ENCODE measurements around the gene IFRD2.

Gene IFRD2

GRCh38 chr3:50334339-50335075 lies 42.3 kb upstream of the IFRD2 start:
- Histone ChIP-seq H3K4me1 (ENCODE audit: control insufficient read depth, insufficient read depth, low read length) (peaks cover 46% of the 10 kb centered on the region), H3K9ac (ENCODE audit: low read length in 2 of 2) (peak overlapping the region; percentile 36 to 42), H3K4me3 (ENCODE audit: low read length in 2 of 2) (no peak overlapping the region)

GRCh38 chr3:50333744-50334328 lies 41.6 kb upstream of the IFRD2 start:
- no peaks in the 10 kb centered on the region for H3K9me3 ChIP-seq (ENCODE audit: control insufficient read depth in 2 of 2, low read length in 2 of 2)
- peak overlapping the region; percentile 64 for H3K27ac ChIP-seq (ENCODE audit: low read length)
- no peaks in the 10 kb centered on the region for H3K27me3 ChIP-seq (ENCODE audit: control insufficient read depth in 1 of 2, insufficient read depth in 2 of 2, low read length in 2 of 2)
- H3K36me3 ChIP-seq (ENCODE audit: control insufficient read depth in 2 of 2, insufficient read depth in 2 of 2, low read length in 2 of 2) = peaks cover 30 to 32% of the 10 kb centered on the region in 2 donors
- H3K4me1 ChIP-seq (ENCODE audit: control insufficient read depth, insufficient read depth, low read length) = peaks cover 45% of the 10 kb centered on the region
- peak overlapping the region in 1 of 2 donors; percentile 35 for H3K4me3 ChIP-seq (ENCODE audit: low read length in 2 of 2)
- peak overlapping the region; percentile 29 to 42 for H3K9ac ChIP-seq (ENCODE audit: low read length in 2 of 2)

More at GRCh38 chr3:50334339-50335075, 42.3 kb upstream of the IFRD2 start:
- no peaks in the 10 kb centered on the region for H3K27me3 ChIP-seq (ENCODE audit: control insufficient read depth in 1 of 2, insufficient read depth in 2 of 2, low read length in 2 of 2)
- H3K27ac ChIP-seq (ENCODE audit: low read length) = peak overlapping the region; percentile 64
- H3K36me3 ChIP-seq (ENCODE audit: control insufficient read depth in 2 of 2, insufficient read depth in 2 of 2, low read length in 2 of 2) = peaks cover 29% of the 10 kb centered on the region in 2 donors
- H3K9me3 ChIP-seq (ENCODE audit: control insufficient read depth in 2 of 2, low read length in 2 of 2) = no peaks in the 10 kb centered on the region

DNA sequence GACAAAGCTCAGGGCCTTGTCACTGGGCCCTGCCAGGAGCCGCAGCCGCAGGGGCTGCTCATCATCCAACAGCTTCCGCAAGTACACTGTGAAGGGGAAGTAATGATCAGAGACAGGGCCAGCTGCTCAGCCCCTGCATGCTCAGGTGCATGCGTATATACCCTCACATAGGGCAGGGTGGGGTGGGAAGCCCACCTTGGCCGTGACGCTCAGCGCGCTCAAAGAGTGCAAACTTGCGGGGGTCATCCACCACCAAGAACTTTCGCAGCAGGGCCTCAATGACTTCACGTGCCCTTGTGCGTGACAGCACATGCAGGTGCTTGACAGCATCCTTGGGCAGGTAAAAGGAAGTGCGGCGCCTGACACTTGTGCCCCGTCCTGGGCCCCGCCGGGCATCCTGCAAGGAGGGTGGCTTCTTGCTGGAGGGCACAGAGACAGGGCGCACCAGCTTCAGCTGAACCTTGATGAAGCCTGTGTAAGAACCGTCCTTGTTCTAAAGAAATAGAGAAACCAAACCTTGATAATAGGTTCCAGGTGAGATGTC lies 39.2 kb upstream of the IFRD2 start:
- Histone ChIP-seq H3K27me3 (ENCODE audit: control insufficient read depth in 1 of 2, insufficient read depth in 2 of 2, low read length in 2 of 2) (no peaks in the 10 kb centered on the region), H3K36me3 (ENCODE audit: control insufficient read depth in 2 of 2, insufficient read depth in 2 of 2, low read length in 2 of 2) (peaks cover 30 to 32% of the 10 kb centered on the region in 2 donors), H3K4me1 (ENCODE audit: control insufficient read depth, insufficient read depth, low read length) (peaks cover 45% of the 10 kb centered on the region), H3K4me3 (ENCODE audit: low read length in 2 of 2) (no peak overlapping the region), H3K9me3 (ENCODE audit: control insufficient read depth in 2 of 2, low read length in 2 of 2) (no peaks in the 10 kb centered on the region), H3K9ac (ENCODE audit: low read length in 2 of 2) (no peak overlapping the region), H3K27ac (ENCODE audit: low read length) (no peak overlapping the region)

- H3K4me1 ChIP-seq (ENCODE audit: control insufficient read depth, insufficient read depth, low read length) = peaks cover 34% of the 10 kb centered on the region
- H3K9ac ChIP-seq (ENCODE audit: low read length in 2 of 2) = no peak overlapping the region
- no peaks in the 10 kb centered on the region for H3K9me3 ChIP-seq (ENCODE audit: control insufficient read depth in 2 of 2, low read length in 2 of 2)
- H3K27ac ChIP-seq (ENCODE audit: low read length) = no peak overlapping the region
- no peaks in the 10 kb centered on the region for H3K27me3 ChIP-seq (ENCODE audit: control insufficient read depth in 1 of 2, insufficient read depth in 2 of 2, low read length in 2 of 2)
- peaks cover 39 to 41% of the 10 kb centered on the region in 2 donors for H3K36me3 ChIP-seq (ENCODE audit: control insufficient read depth in 2 of 2, insufficient read depth in 2 of 2, low read length in 2 of 2)
- H3K4me3 ChIP-seq (ENCODE audit: low read length in 2 of 2) = no peak overlapping the region
These were observed 38.1 kb upstream of the IFRD2 start for GRCh38 chr3:50330330-50330729.

GRCh38 chr3:50327943-50328691 lies 35.9 kb upstream of the IFRD2 start, which contains the start of gene TUSC2:
Gene TUSC2, minus strand, starts transcription at chr3:50328223. Its CDS starts 124 bp downstream, at chr3:50328099.
- Histone ChIP-seq H3K9ac (ENCODE audit: low read length in 2 of 2) (peak within 1 kb of the TSS; percentile 90 to 93), H3K4me3 (ENCODE audit: low read length in 2 of 2) (peak within 1 kb of the TSS; percentile 90 to 92), H3K27me3 (ENCODE audit: control insufficient read depth in 1 of 2, insufficient read depth in 2 of 2, low read length in 2 of 2) (no peaks in the 10 kb centered on the region), H3K36me3 (ENCODE audit: control insufficient read depth in 2 of 2, insufficient read depth in 2 of 2, low read length in 2 of 2) (peaks cover 36 to 38% of the 10 kb centered on the region in 2 donors), H3K9me3 (ENCODE audit: control insufficient read depth in 2 of 2, low read length in 2 of 2) (no peaks in the 10 kb centered on the region), H3K27ac (ENCODE audit: low read length) (peak within 1 kb of the TSS; percentile 81), H3K4me1 (ENCODE audit: control insufficient read depth, insufficient read depth, low read length) (peaks cover 29% of the 10 kb centered on the region)

DNA sequence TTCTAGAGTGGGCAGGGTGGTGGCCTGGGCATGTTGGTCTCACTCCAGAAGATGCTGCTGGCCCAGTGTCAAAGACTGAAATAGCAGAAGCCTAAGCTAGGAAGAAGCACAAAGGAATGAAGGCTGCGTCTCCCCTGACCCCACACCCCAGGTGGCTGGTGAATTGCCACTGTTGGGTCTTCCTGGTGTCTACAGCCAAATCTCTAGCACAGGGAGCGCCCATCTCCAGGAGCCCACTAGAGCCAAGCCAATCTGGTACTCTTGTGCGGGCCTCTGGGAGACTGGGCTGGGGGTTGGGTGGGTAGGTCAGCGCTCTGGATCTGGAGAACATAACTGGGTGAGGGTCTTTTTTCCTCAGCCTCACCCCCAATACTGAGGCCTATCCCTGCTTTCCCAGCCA lies 34.9 kb upstream of the IFRD2 start:
- H3K36me3 ChIP-seq (ENCODE audit: control insufficient read depth in 2 of 2, insufficient read depth in 2 of 2, low read length in 2 of 2) = peaks cover 34 to 36% of the 10 kb centered on the region in 2 donors
- H3K4me3 ChIP-seq (ENCODE audit: low read length in 2 of 2) = peak overlapping the region; percentile 90 to 92
- no peaks in the 10 kb centered on the region for H3K9me3 ChIP-seq (ENCODE audit: control insufficient read depth in 2 of 2, low read length in 2 of 2)
- H3K4me1 ChIP-seq (ENCODE audit: control insufficient read depth, insufficient read depth, low read length) = peaks cover 36% of the 10 kb centered on the region
- peak overlapping the region; percentile 90 to 93 for H3K9ac ChIP-seq (ENCODE audit: low read length in 2 of 2)
- peak overlapping the region; percentile 81 for H3K27ac ChIP-seq (ENCODE audit: low read length)
- no peaks in the 10 kb centered on the region for H3K27me3 ChIP-seq (ENCODE audit: control insufficient read depth in 1 of 2, insufficient read depth in 2 of 2, low read length in 2 of 2)

- no peak overlapping the region for H3K4me3 ChIP-seq (ENCODE audit: low read length in 2 of 2)
- H3K9me3 ChIP-seq (ENCODE audit: control insufficient read depth in 2 of 2, low read length in 2 of 2) = no peaks in the 10 kb centered on the region
- H3K27me3 ChIP-seq (ENCODE audit: control insufficient read depth in 1 of 2, insufficient read depth in 2 of 2, low read length in 2 of 2) = no peaks in the 10 kb centered on the region
- H3K9ac ChIP-seq (ENCODE audit: low read length in 2 of 2) = no peak overlapping the region
- H3K4me1 ChIP-seq (ENCODE audit: control insufficient read depth, insufficient read depth, low read length) = peaks cover 38% of the 10 kb centered on the region
- H3K27ac ChIP-seq (ENCODE audit: low read length) = no peak overlapping the region
- peaks cover 25 to 28% of the 10 kb centered on the region in 2 donors for H3K36me3 ChIP-seq (ENCODE audit: control insufficient read depth in 2 of 2, insufficient read depth in 2 of 2, low read length in 2 of 2)
These were observed 33.9 kb upstream of the IFRD2 start for GRCh38 chr3:50326182-50326541.

DNA sequence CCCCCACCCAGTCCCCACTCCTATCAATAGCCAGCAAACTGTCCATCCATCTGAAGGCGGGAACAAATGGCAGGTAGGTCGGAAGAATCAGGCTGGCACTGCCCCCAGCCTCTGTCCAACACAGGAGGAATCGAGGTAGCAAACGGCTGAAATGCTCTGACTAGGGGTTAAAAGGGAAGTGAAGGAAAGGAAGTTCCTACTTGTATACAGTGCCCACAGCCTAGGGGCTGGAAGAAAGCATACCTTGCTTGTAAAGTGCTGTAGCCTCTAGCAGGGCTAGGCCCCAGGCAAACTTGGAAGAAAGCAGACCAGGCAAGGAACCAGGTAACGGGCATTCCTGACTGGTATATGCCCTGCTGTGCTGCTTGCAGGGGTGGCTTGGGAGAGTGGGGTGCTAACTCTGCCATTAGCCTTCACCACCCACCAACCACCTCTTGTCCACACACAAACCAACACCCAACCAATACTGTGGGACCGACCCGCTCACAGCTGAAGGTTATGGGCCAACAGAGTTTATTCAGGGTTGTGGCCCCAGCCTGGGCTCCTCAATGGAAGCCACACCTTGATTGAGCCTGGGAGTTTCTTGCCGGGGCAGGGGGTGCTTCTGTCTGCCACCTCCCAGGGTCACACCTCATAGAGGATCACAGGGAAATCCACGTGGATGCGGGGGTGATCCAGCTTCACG lies 33.4 kb upstream of the IFRD2 start:
- Histone ChIP-seq H3K27ac (ENCODE audit: low read length) (no peak overlapping the region), H3K4me3 (ENCODE audit: low read length in 2 of 2) (no peak overlapping the region), H3K9ac (ENCODE audit: low read length in 2 of 2) (no peak overlapping the region), H3K9me3 (ENCODE audit: control insufficient read depth in 2 of 2, low read length in 2 of 2) (no peaks in the 10 kb centered on the region), H3K27me3 (ENCODE audit: control insufficient read depth in 1 of 2, insufficient read depth in 2 of 2, low read length in 2 of 2) (no peaks in the 10 kb centered on the region), H3K4me1 (ENCODE audit: control insufficient read depth, insufficient read depth, low read length) (peaks cover 39% of the 10 kb centered on the region), H3K36me3 (ENCODE audit: control insufficient read depth in 2 of 2, insufficient read depth in 2 of 2, low read length in 2 of 2) (peaks cover 20 to 23% of the 10 kb centered on the region in 2 donors)

GRCh38 chr3:50325113-50325480 lies 32.9 kb upstream of the IFRD2 start:
- Histone ChIP-seq H3K36me3 (ENCODE audit: control insufficient read depth in 2 of 2, insufficient read depth in 2 of 2, low read length in 2 of 2) (peaks cover 14 to 18% of the 10 kb centered on the region in 2 donors), H3K4me1 (ENCODE audit: control insufficient read depth, insufficient read depth, low read length) (peaks cover 44% of the 10 kb centered on the region), H3K9ac (ENCODE audit: low read length in 2 of 2) (no peak overlapping the region), H3K27me3 (ENCODE audit: control insufficient read depth in 1 of 2, insufficient read depth in 2 of 2, low read length in 2 of 2) (no peaks in the 10 kb centered on the region), H3K27ac (ENCODE audit: low read length) (no peak overlapping the region), H3K4me3 (ENCODE audit: low read length in 2 of 2) (no peak overlapping the region), H3K9me3 (ENCODE audit: control insufficient read depth in 2 of 2, low read length in 2 of 2) (no peaks in the 10 kb centered on the region)

Measured in stomach smooth muscle (tissue), 2 donors.